Measurements from ENCODE around the gene RABEP2. TPM values are rescaled to one million over a fixed set of nuclear protein-coding genes. Genes with fewer than 3 reads are reported as not detected.

Gene RABEP2
- total RNA-seq, 1 donor from 2014 or later: 38.3 TPM

DNA sequence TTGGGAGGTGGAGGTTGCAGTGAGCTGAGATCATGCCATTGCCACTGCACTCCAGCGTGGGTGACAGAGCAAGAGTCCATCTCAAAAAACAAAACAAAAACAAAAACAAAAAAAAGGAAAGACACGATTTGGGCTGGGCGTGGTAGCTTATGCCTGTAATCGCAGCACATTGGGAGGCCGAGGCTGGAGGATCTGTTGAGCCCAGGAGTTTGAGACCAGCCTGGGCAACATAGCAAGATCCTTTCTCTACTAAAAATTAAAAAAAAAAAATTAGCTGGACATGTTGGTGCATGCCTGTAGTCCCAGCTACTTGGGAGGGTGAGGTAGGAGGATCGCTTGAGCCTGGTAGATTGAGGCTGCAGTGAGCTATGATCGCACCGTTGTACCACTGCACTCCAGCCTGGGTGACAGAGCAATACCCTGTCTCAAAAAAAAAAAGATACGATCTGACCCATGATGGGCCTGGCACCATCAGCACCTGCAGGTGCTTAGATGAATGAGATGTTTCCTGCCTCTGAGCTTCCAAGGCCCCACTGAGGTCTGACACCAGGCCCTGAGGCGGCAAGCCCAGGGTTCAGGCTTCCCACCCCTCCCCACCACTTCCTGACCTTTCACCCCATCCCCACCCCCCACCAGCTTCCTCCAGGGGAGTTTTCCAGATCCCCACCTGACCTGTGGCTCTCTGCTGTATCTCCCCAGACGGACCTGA, 25.0 kb downstream of the RABEP2 start:
- no peaks in the 10 kb centered on the region for H3K27me3 ChIP-seq (ENCODE audit: control insufficient read depth, insufficient read depth, low read length)
- TF ChIP-seq, protein P1, sequence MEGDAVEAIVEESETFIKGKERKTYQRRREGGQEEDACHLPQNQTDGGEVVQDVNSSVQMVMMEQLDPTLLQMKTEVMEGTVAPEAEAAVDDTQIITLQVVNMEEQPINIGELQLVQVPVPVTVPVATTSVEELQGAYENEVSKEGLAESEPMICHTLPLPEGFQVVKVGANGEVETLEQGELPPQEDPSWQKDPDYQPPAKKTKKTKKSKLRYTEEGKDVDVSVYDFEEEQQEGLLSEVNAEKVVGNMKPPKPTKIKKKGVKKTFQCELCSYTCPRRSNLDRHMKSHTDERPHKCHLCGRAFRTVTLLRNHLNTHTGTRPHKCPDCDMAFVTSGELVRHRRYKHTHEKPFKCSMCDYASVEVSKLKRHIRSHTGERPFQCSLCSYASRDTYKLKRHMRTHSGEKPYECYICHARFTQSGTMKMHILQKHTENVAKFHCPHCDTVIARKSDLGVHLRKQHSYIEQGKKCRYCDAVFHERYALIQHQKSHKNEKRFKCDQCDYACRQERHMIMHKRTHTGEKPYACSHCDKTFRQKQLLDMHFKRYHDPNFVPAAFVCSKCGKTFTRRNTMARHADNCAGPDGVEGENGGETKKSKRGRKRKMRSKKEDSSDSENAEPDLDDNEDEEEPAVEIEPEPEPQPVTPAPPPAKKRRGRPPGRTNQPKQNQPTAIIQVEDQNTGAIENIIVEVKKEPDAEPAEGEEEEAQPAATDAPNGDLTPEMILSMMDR (IDR thresholded peaks at IDR 0.05; ENCODE audit: insufficient read depth, low read length, poor library complexity, severe bottlenecking): no peak
- DNase-seq (ENCODE audit: low read depth): no peak
- no peak overlapping the region for H3K4me3 ChIP-seq (ENCODE audit: low read depth, low read length)
- H3K36me3 ChIP-seq (ENCODE audit: control insufficient read depth, insufficient read depth, low read length): no peaks in the 10 kb centered on the region

DNA sequence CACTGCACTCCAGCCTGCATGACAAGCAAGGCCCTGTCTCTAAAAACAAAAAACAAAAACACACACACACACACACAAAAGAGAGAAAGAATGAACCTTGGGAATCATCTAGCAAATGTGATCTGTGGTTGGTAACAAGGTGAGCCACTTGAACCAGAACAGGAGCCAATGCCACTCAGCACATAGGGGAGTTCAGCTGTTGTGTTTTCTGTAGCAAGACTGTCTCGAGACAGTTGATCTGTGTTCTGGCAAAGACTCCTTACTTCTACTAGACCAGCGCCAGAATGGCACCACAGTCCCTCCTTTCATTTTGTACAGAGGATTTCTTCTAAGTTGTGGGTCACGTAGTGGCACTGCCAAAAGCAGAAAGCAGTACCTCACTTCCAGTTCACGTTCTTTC, 26.1 kb downstream of the RABEP2 start:
- DNase-seq (ENCODE audit: low read depth): no peak
- Histone ChIP-seq H3K27me3 (ENCODE audit: control insufficient read depth, insufficient read depth, low read length) (no peaks in the 10 kb centered on the region), H3K36me3 (ENCODE audit: control insufficient read depth, insufficient read depth, low read length) (no peaks in the 10 kb centered on the region), H3K4me3 (ENCODE audit: low read depth, low read length) (no peak overlapping the region)
- TF ChIP-seq, protein P1 (IDR thresholded peaks at IDR 0.05; ENCODE audit: insufficient read depth, low read length, poor library complexity, severe bottlenecking): no peak

DNA sequence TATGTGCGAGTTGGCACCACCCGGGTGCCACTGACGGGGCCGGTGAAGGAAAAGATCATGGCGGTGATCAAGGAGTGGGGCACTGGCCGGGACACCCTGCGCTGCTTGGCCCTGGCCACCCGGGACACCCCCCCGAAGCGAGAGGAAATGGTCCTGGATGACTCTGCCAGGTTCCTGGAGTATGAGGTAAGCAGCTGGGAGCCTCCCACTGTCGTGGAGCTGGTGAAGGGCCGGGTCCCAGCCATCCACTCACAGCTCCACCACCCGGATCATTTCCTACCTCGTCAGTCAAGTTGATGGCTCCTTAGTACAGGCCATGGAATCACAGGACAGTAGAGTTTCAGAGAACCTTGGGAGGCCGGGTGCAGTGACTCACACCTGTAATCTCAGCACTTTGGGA, 26.8 kb downstream of the RABEP2 start:
- TF ChIP-seq, protein P1 (IDR thresholded peaks at IDR 0.05; ENCODE audit: insufficient read depth, low read length, poor library complexity, severe bottlenecking): no peak
- Histone ChIP-seq H3K4me3 (ENCODE audit: low read depth, low read length) (no peak overlapping the region), H3K36me3 (ENCODE audit: control insufficient read depth, insufficient read depth, low read length) (no peaks in the 10 kb centered on the region), H3K27me3 (ENCODE audit: control insufficient read depth, insufficient read depth, low read length) (no peaks in the 10 kb centered on the region)
- DNase-seq (ENCODE audit: low read depth): no peak

DNA sequence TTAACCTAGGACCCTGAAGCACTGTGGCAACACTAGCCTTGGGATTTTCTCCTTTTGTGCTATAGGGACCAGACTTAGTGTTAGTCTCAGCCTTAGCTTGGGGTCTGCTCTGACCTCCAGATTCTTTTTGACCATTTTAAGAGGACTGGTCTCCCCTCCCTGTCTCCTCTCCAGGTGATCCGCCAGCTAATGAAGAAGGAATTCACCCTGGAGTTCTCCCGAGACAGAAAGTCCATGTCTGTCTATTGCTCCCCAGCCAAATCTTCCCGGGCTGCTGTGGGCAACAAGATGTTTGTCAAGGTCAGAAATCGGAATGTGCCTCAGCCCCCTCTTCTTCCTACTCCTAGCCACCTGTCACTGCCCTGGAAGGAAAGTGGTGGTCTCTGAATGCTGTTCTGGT, 27.2 kb downstream of the RABEP2 start:
- no peak for DNase-seq (ENCODE audit: low read depth)

DNA sequence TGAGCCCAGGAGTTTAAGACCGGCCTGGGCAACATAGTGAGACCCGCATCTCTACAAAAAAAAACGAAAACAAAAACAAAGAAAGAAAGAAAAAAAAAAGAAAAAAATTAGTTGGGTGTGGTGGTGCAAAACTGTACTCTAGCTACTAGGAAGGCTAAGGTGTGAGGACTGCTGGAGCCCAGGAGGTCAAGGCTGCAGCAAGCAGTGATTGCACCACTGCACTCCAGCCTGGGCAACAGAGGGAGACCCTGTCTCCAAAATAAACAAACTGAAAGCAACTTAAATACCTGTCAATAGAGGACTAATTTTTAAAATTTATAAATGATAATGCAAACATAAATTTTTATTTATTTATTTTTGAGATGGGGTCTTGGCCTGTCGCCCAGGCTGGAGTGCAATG, 29.4 kb downstream of the RABEP2 start:
- TF ChIP-seq, protein P1 (IDR thresholded peaks at IDR 0.05; ENCODE audit: insufficient read depth, low read length, poor library complexity, severe bottlenecking): no peak
- Histone ChIP-seq H3K36me3 (ENCODE audit: control insufficient read depth, insufficient read depth, low read length) (no peaks in the 10 kb centered on the region), H3K27me3 (ENCODE audit: control insufficient read depth, insufficient read depth, low read length) (no peaks in the 10 kb centered on the region), H3K4me3 (ENCODE audit: low read depth, low read length) (no peak overlapping the region)
- DNase-seq (ENCODE audit: low read depth): no peak

More for the DNA sequence above, 27.2 kb downstream of the RABEP2 start:
- TF ChIP-seq, protein P1 (IDR thresholded peaks at IDR 0.05; ENCODE audit: insufficient read depth, low read length, poor library complexity, severe bottlenecking): no peak
- Histone ChIP-seq H3K36me3 (ENCODE audit: control insufficient read depth, insufficient read depth, low read length) (no peaks in the 10 kb centered on the region), H3K4me3 (ENCODE audit: low read depth, low read length) (no peak overlapping the region), H3K27me3 (ENCODE audit: control insufficient read depth, insufficient read depth, low read length) (no peaks in the 10 kb centered on the region)

DNA sequence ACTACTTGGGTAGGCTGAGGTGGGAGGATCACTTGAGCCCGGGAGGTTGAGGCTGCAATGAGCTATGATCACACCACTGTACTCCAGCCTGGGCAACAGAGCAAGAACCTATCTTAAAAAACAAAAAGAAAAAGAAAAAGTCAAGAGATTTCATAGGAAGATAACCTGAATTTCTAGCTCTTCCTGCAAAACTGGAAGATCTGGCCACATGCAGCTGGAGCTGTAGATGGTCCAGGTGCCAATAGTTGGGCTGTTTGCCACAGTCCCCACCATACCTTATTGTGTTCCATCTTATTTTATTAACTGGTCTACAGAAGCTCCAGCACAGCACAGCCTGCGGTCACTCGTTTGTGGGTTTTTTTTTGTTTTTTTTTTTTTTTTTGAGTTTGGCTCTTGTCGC, 31.7 kb downstream of the RABEP2 start:
- H3K36me3 ChIP-seq (ENCODE audit: control insufficient read depth, insufficient read depth, low read length): no peaks in the 10 kb centered on the region
- DNase-seq (ENCODE audit: low read depth): no peak
- H3K27me3 ChIP-seq (ENCODE audit: control insufficient read depth, insufficient read depth, low read length): no peaks in the 10 kb centered on the region
- TF ChIP-seq, protein P1 (IDR thresholded peaks at IDR 0.05; ENCODE audit: insufficient read depth, low read length, poor library complexity, severe bottlenecking): no peak
- H3K4me3 ChIP-seq (ENCODE audit: low read depth, low read length): no peak overlapping the region

Data from kidney epithelial cell (primary cell).